K562 (cell line): ENCODE results near the gene XPNPEP3. TPM values are rescaled to one million over a fixed set of nuclear protein-coding genes. Genes with fewer than 3 reads are reported as not detected.

Experiments
- ATAC-seq: fragments of 200-7000 bp; cut with Tn5 transposase; 3 replicates; pipeline ENCODE4 v1.9.1; 2020; ENCODE audit warnings: moderate library complexity
- BruUV-seq: library from RNA; stranded (reverse); fragments of 400-500 nt; replicated peaks from 2 replicates; lab custom pipeline; 2021; lab: Mats Ljungman, UMichigan
- CTCF ChIA-PET: fragments of 300-600 bp; formaldehyde crosslinking; extraction: SDS; loops from one replicate; lab custom pipeline; 2021; ENCODE audit warnings: low intra/inter-chr PET ratio; lab: Yijun Ruan, JAX
- POLR2A ChIA-PET: fragments of 300-600, 350-650 bp; sonication (Branson Sonifier 250); formaldehyde crosslinking; extraction: SDS; loops from one replicate; lab custom pipeline; 2021; ENCODE audit warnings: antibody characterized with exemption, inconsistent platforms; lab: Yijun Ruan, JAX
- DNase-seq, 4 experiments: peaks; one replicate each; pipeline versions ENCODE4 v3.0.0 to v3.0.0-alpha.2; 2011 to 2018; ENCODE audit warnings: low spot score in 3 of 4, mixed read lengths in 3 of 4; ENCODE audit errors: extremely low read depth in 1 of 4
- FAIRE-seq: peaks from 2 replicates; lab custom pipeline; 2011; peaks lifted over from hg19 to GRCh38; lab: Jason Lieb, UNC
- H2AFZ ChIP-seq: 2 replicates; pipeline ENCODE4 v1.6.0; 2011; ENCODE audit warnings: low read depth, low read length, control low read depth, inconsistent platforms
- H3K27ac ChIP-seq: fragments of 200-600 bp; 3 replicates; pipeline ENCODE4 v1.8.0; 2011; ENCODE audit warnings: low read depth, mild to moderate bottlenecking, control low read depth, inconsistent platforms, low read length, moderate library complexity, mixed read lengths; ENCODE audit errors: extremely low read depth
- H3K27me3 ChIP-seq, 2 experiments: fragments of 300-600 bp in 1 of 2; 2 replicates in 1 of 2; 3 replicates in 1 of 2; pipeline versions ENCODE4 v1.6.0 to v1.8.0; 2011; ENCODE audit warnings: inconsistent platforms in 2 of 2, low read length in 2 of 2, mild to moderate bottlenecking in 1 of 2, mixed read lengths in 1 of 2, moderate library complexity in 1 of 2; ENCODE audit not compliant: control insufficient read depth in 2 of 2, insufficient read depth in 2 of 2
- H3K36me3 ChIP-seq: fragments of 300-600 bp; 3 replicates; pipeline ENCODE4 v1.8.0; 2011; ENCODE audit warnings: mild to moderate bottlenecking, low read length, inconsistent platforms; ENCODE audit not compliant: control insufficient read depth, insufficient read depth
- H3K4me1 ChIP-seq, 2 experiments: fragments of 200-600 bp in 1 of 2; replicated peaks in 1 of 2; 2 replicates in 1 of 2; 3 replicates in 1 of 2; pipeline versions ENCODE4 v1.5.1 to v1.8.0; 2011; ENCODE audit warnings: inconsistent platforms in 2 of 2, low read length in 2 of 2, mild to moderate bottlenecking in 1 of 2, mixed read lengths in 1 of 2, moderate library complexity in 1 of 2; ENCODE audit not compliant: control insufficient read depth in 2 of 2, insufficient read depth in 2 of 2
- H3K4me2 ChIP-seq: 2 replicates; pipeline ENCODE4 v1.6.1; 2011; ENCODE audit warnings: low read length, control low read depth, inconsistent platforms, mixed read lengths; ENCODE audit not compliant: insufficient read depth
- H3K4me3 ChIP-seq: fragments of 200-600 bp; sonication (generic), shearing (Covaris generic); 2 replicates; pipeline ENCODE4 v1.5.1; 2016; ENCODE audit warnings: control low read depth, inconsistent platforms
- H3K79me2 ChIP-seq: fragments of 200-600 bp; 3 replicates; pipeline ENCODE4 v1.8.0; 2011; ENCODE audit warnings: low read length, inconsistent platforms; ENCODE audit not compliant: control insufficient read depth, insufficient read depth
- H3K9ac ChIP-seq, 2 experiments: 2 replicates each; pipeline versions ENCODE4 v1.6.0 to v1.6.1; 2011; ENCODE audit warnings: low read depth in 2 of 2, low read length in 2 of 2, control low read depth in 1 of 2, inconsistent platforms in 1 of 2, mild to moderate bottlenecking in 1 of 2, mixed read lengths in 1 of 2; ENCODE audit not compliant: insufficient read depth in 1 of 2
- H3K9me1 ChIP-seq: one replicate; pipeline ENCODE4 v1.6.0; 2011; ENCODE audit warnings: inconsistent platforms, mild to moderate bottlenecking, low read length, moderate library complexity; ENCODE audit not compliant: control insufficient read depth, insufficient read depth
- H3K9me3 ChIP-seq: replicated peaks from 2 replicates; pipeline ENCODE4 v1.5.1; 2011; ENCODE audit warnings: low read depth, low read length, inconsistent platforms; ENCODE audit not compliant: control insufficient read depth, insufficient read depth
- H4K20me1 ChIP-seq: replicated peaks from 2 replicates; pipeline ENCODE4 v1.6.1; 2011; ENCODE audit warnings: low read length, inconsistent platforms, mixed read lengths; ENCODE audit not compliant: control insufficient read depth, insufficient read depth
- CTBP1 ChIP-seq: fragments of 450-650 bp; IDR thresholded peaks from 2 replicates; pipeline ENCODE4 v1.6.1; 2016; ENCODE audit warnings: borderline replicate concordance
- ESRRA ChIP-seq: fragments of 450-650 bp; IDR thresholded peaks from 2 replicates; pipeline ENCODE4 v1.6.1; 2014; ENCODE audit warnings: low read depth, mild to moderate bottlenecking, moderate library complexity, borderline replicate concordance
- FIP1L1 ChIP-seq: fragments of 200-400 bp; formaldehyde crosslinking; IDR thresholded peaks from 2 replicates; pipeline ENCODE4 v1.6.1; 2018; ENCODE audit warnings: mild to moderate bottlenecking, low read depth, low read length; ENCODE audit not compliant: poor library complexity, severe bottlenecking
- MYC ChIP-seq, 2 experiments: fragments of 250-450 bp in 1 of 2; sonication (Bioruptor Pico) in 1 of 2; IDR thresholded peaks; 2 replicates each; pipeline versions ENCODE4 v1.5.1 to v1.6.1; 2012 to 2021; ENCODE audit warnings: low read depth in 2 of 2, borderline replicate concordance in 1 of 2, improper control_type of control experiment in 1 of 2, low read length in 1 of 2, mild to moderate bottlenecking in 1 of 2, moderate library complexity in 1 of 2
- POU5F1 ChIP-seq: fragments of 150-350 bp; IDR thresholded peaks from 2 replicates; pipeline ENCODE4 v1.6.1; 2014; ENCODE audit warnings: borderline replicate concordance, low read length, low read depth, mild to moderate bottlenecking; ENCODE audit not compliant: partially characterized antibody
- SP1 ChIP-seq: sonication (generic); formaldehyde crosslinking; IDR thresholded peaks from 2 replicates; pipeline ENCODE4 v1.8.1; 2022; ENCODE audit warnings: mild to moderate bottlenecking, missing genetic modification reagents
- ZBTB17 ChIP-seq: fragments of 450-650 bp; formaldehyde crosslinking; IDR thresholded peaks from 2 replicates; pipeline ENCODE4 v1.4.0; 2020; ENCODE audit warnings: mild to moderate bottlenecking
- ZFP36 ChIP-seq: fragments of 150-350 bp; IDR thresholded peaks from 2 replicates; pipeline ENCODE4 v1.6.1; 2018; ENCODE audit warnings: low read length, low read depth; ENCODE audit not compliant: partially characterized antibody
- ZFPM2 ChIP-seq: fragments of 250-450 bp; sonication (Bioruptor Pico); IDR thresholded peaks from 2 replicates; pipeline ENCODE4 v1.5.1; 2022; ENCODE audit warnings: mild to moderate bottlenecking
- ZNF134 ChIP-seq: fragments of 250-450 bp; sonication (Bioruptor Pico); conservative IDR thresholded peaks from 2 replicates; pipeline ENCODE4 v1.4.0; 2020
- ZNF140 ChIP-seq: fragments of 250-450 bp; sonication (Bioruptor Pico); IDR thresholded peaks from 2 replicates; pipeline ENCODE4 v1.8.0; 2021; ENCODE audit warnings: moderate library complexity, mild to moderate bottlenecking, inconsistent platforms
- ZNF699 ChIP-seq: fragments of 250-450 bp; sonication (Bioruptor Pico); IDR thresholded peaks from 2 replicates; pipeline ENCODE4 v1.8.0; 2021; ENCODE audit warnings: mild to moderate bottlenecking, moderate library complexity; ENCODE audit not compliant: insufficient replicate concordance
- WGBS: fragments of 100-300 bp; shearing (Covaris generic); methylation state at CpG from one replicate; pipeline ENCODE4 v1.1.6; 2016; ENCODE audit warnings: low coverage, mixed read lengths; ENCODE audit not compliant: insufficient coverage; ENCODE audit errors: missing lambda C conversion rate; 5-methylcytosine and 5-hydroxymethylcytosine counted together
- in situ Hi-C: fragments of 300-500 bp; cut with MboI; formaldehyde crosslinking; loops from 4 replicates; pipeline ENCODE4 v1.15.0; 2018; ENCODE audit warnings: inconsistent platforms, mixed read lengths
- intact Hi-C: fragments of 100-400 bp; cut with micrococcal nuclease; formaldehyde crosslinking; loops from 2 replicates; pipeline ENCODE4 v1.14.2; 2022
- polyA plus RNA-seq, 8 experiments: library from polyadenylated mRNA; depleted of rRNA in 4 of 8; stranded (reverse) in 5 of 8; unstranded in 3 of 8; fragments of >200 nt; fragmentation: Nextera tagmentation in 2 of 8; fragmentation: Illumina TruSeq in 1 of 8; extraction: Ambion mirVana in 2 of 8; extraction: Trizol in 1 of 8; gene quantifications; 2 replicates each; pipeline versions ENCODE4 v1.2.1 to v1.2.3, GENCODE V29; 2011 to 2014; ENCODE audit warnings: inconsistent platforms in 1 of 8, missing spikeins in 1 of 8
- total RNA-seq, 7 experiments: library from RNA; depleted of rRNA in 6 of 7; stranded (reverse); fragments of >200 nt in 6 of 7; fragmentation: Illumina TruSeq in 2 of 7; extraction: Trizol in 2 of 7; gene quantifications; 2 replicates each; pipeline versions ENCODE4 v1.2.1 to v1.2.3, GENCODE V29; 2011 to 2021; ENCODE audit warnings: low replicate concordance in 1 of 7
- TF ChIP-seq, protein P1 (sequence below): fragments of 450-650 bp; IDR thresholded peaks from 2 replicates; pipeline ENCODE4 v1.6.1; 2017; ENCODE audit warnings: antibody characterized with exemption
- TF ChIP-seq, protein P2 (sequence below): sonication (generic); formaldehyde crosslinking; IDR thresholded peaks from 2 replicates; pipeline ENCODE4 v1.8.0; 2022; ENCODE audit warnings: missing genetic modification reagents, mild to moderate bottlenecking, borderline replicate concordance

The XPNPEP3 gene
- total and polyA plus RNA-seq, 9 of the 15 experiments (the other 6 are each of a cell fraction or from before 2014, with no cell fraction given) = 9.1 to 22.6 (median 15.6) TPM

DNA sequence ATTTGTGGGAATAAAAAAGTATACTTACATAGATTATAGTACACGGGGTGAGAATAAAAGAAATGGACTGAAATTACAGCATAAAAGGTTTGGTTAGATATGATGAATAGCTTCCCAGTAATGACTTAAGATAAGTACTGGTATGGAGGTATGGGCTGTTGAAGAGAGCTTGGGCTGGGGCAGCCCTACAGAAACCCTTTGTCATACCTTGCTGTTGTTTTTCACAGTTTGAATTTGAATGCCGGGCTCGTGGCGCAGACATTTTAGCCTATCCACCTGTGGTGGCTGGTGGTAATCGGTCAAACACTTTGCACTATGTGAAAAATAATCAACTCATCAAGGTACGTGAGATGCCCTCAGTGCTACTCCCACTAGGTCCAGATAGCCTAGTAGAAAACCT is 51.9 kb downstream of the XPNPEP3 start:
- CTCF ChIA-PET = no interaction called here
- H3K9me3 ChIP-seq = no peaks in the 10 kb centered on the region
- H3K79me2 ChIP-seq = no peaks in the 10 kb centered on the region
- no peak for FAIRE-seq
- 0 out of 3 replicates have a peak, but pooled peaks cover 4% of the 10 kb centered on the region for H3K36me3 ChIP-seq
- no peak overlapping the region for H2AFZ ChIP-seq
- no peaks in the 10 kb centered on the region for H3K27me3 ChIP-seq
- POLR2A ChIA-PET = no interaction called here
- no peaks in the 10 kb centered on the region for H4K20me1 ChIP-seq
- no peaks in the 10 kb centered on the region for H3K9me1 ChIP-seq
- no peak overlapping the region for H3K27ac ChIP-seq
- H3K4me1 ChIP-seq = no peaks in the 10 kb centered on the region
- intact Hi-C loops = no loop called here
- WGBS = 83% methylated on average over 6 of the region's 6 CpGs
- no peak for TF ChIP-seq ESRRA
- no peak for TF ChIP-seq ZNF140 (CRISPR knock-in tag)
- TF ChIP-seq, protein P1, sequence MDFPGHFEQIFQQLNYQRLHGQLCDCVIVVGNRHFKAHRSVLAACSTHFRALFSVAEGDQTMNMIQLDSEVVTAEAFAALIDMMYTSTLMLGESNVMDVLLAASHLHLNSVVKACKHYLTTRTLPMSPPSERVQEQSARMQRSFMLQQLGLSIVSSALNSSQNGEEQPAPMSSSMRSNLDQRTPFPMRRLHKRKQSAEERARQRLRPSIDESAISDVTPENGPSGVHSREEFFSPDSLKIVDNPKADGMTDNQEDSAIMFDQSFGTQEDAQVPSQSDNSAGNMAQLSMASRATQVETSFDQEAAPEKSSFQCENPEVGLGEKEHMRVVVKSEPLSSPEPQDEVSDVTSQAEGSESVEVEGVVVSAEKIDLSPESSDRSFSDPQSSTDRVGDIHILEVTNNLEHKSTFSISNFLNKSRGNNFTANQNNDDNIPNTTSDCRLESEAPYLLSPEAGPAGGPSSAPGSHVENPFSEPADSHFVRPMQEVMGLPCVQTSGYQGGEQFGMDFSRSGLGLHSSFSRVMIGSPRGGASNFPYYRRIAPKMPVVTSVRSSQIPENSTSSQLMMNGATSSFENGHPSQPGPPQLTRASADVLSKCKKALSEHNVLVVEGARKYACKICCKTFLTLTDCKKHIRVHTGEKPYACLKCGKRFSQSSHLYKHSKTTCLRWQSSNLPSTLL = no peak
- TF ChIP-seq, protein P2, sequence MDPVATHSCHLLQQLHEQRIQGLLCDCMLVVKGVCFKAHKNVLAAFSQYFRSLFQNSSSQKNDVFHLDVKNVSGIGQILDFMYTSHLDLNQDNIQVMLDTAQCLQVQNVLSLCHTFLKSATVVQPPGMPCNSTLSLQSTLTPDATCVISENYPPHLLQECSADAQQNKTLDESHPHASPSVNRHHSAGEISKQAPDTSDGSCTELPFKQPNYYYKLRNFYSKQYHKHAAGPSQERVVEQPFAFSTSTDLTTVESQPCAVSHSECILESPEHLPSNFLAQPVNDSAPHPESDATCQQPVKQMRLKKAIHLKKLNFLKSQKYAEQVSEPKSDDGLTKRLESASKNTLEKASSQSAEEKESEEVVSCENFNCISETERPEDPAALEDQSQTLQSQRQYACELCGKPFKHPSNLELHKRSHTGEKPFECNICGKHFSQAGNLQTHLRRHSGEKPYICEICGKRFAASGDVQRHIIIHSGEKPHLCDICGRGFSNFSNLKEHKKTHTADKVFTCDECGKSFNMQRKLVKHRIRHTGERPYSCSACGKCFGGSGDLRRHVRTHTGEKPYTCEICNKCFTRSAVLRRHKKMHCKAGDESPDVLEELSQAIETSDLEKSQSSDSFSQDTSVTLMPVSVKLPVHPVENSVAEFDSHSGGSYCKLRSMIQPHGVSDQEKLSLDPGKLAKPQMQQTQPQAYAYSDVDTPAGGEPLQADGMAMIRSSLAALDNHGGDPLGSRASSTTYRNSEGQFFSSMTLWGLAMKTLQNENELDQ (CRISPR knock-in tag) = no peak
- TF ChIP-seq MYC (IDR thresholded peaks at IDR 0.05; ENCODE audit: low read depth, low read length) = no peak
- TF ChIP-seq MYC (CRISPR knock-in tag; IDR thresholded peaks at IDR 0.05; ENCODE audit: borderline replicate concordance, low read depth) = no peak
- no peak for TF ChIP-seq FIP1L1
- TF ChIP-seq POU5F1 = no peak
- no peak for TF ChIP-seq CTBP1
- TF ChIP-seq SP1 (CRISPR knock-in tag) = no peak
- TF ChIP-seq ZNF134 = no peak
- TF ChIP-seq ZNF699 (CRISPR knock-in tag) = no peak
- TF ChIP-seq ZFP36 = no peak
- no peak for TF ChIP-seq ZBTB17
- no peak for TF ChIP-seq ZFPM2 (CRISPR knock-in tag)
- no TSS peak for BruUV-seq
- no peak for ATAC-seq
- H3K4me2 ChIP-seq = no peak overlapping the region
- no peak overlapping the region for H3K4me3 ChIP-seq
- in situ Hi-C loops = no loop called here
- DNase-seq = no peak
- H3K9ac ChIP-seq = no peak overlapping the region
